Left ventricle myocardium superior (tissue), 1 donor: ENCODE data around the gene ZYX. TPM values are rescaled to one million over a fixed set of nuclear protein-coding genes. Genes with fewer than 3 reads are reported as not detected.
"Not testable (repeated sequence)": the region's sequence is repeated elsewhere in the genome, so short reads cannot be mapped to it uniquely, and the experiment has no call there.

ENCODE experiments used
- ATAC-seq: fragments of 200-7000 bp; cut with Tn5 transposase; one replicate; pipeline ENCODE4 v1.9.1; 2020; ENCODE audit warnings: mild to moderate bottlenecking, moderate library complexity
- DNase-seq: peaks from one replicate; pipeline ENCODE4 v3.0.0-alpha.2; 2020
- intact Hi-C: fragments of 100-400 bp; cut with micrococcal nuclease; formaldehyde crosslinking; loops from one replicate; pipeline ENCODE4 v1.11.0; 2022
- total RNA-seq: library from RNA; stranded (reverse); fragmentation: NEBNext Ultra II Directional; extraction: Animal tissue kit (Norgen Biotek cat#: 25700); gene quantifications from one replicate; pipeline ENCODE4 v1.2.1, GENCODE V29; 2021
- donor health status: DM: no; HTN: yes; CAD: no; lungs with severe emphysema.

ZYX gene
- total RNA-seq, 1 donor from 2014 or later = 73.9 TPM

- no peak for DNase-seq
- intact Hi-C loops = no loop called here
- ATAC-seq = no peak
Measured at GRCh38 chr7:143382126-143382790, 1.1 kb downstream of the ZYX start.

- intact Hi-C loops = no loop called here
- DNase-seq = peak; percentile 31
Measured at GRCh38 chr7:143382791-143383641, 1.9 kb downstream of the ZYX start.

GRCh38 chr7:143383642-143383957 lies 2.5 kb downstream of the ZYX start:
- no peak for ATAC-seq
- DNase-seq = no peak
- intact Hi-C loops = no loop called here

More at GRCh38 chr7:143382791-143383641, 1.9 kb downstream of the ZYX start:
- ATAC-seq = no peak

- intact Hi-C loops = no loop called here
- DNase-seq = no peak
- no peak for ATAC-seq
Measured at GRCh38 chr7:143384148-143384547, 3.0 kb downstream of the ZYX start.

GRCh38 chr7:143384661-143385631 lies 3.8 kb downstream of the ZYX start:
- ATAC-seq (no peak), DNase-seq (peak; percentile 34)
- intact Hi-C loops = no loop called here

- intact Hi-C loops = no loop called here
- ATAC-seq = peak; percentile 10
- DNase-seq = peak; percentile 44
Measured at GRCh38 chr7:143385891-143386781, 5.0 kb downstream of the ZYX start.

- intact Hi-C loops = no loop called here
- ATAC-seq (no peak), DNase-seq (peak; percentile 36)
Measured at GRCh38 chr7:143387156-143387975, 6.2 kb downstream of the ZYX start.

GRCh38 chr7:143388051-143388450 lies 6.9 kb downstream of the ZYX start:
- DNase-seq = no peak
- intact Hi-C loops = no loop called here
- no peak for ATAC-seq

- no peak for ATAC-seq
- DNase-seq = peak; percentile 38
- intact Hi-C loops = no loop called here
Measured at GRCh38 chr7:143388491-143389101, 7.5 kb downstream of the ZYX start.

GRCh38 chr7:143389316-143390103 lies 8.4 kb downstream of the ZYX start:
- no peak for ATAC-seq
- no peak for DNase-seq
- intact Hi-C loops = no loop called here

GRCh38 chr7:143390104-143390772 lies 9.1 kb downstream of the ZYX start:
- ATAC-seq (no peak), DNase-seq (no peak)
- intact Hi-C loops = no loop called here

- DNase-seq = peak; percentile 34
- no peak for ATAC-seq
- intact Hi-C loops = no loop called here
Measured at GRCh38 chr7:143390773-143391317, 9.7 kb downstream of the ZYX start.

GRCh38 chr7:143391462-143392404 lies 10.6 kb downstream of the ZYX start:
- intact Hi-C loops = no loop called here
- ATAC-seq (peak; percentile 76), DNase-seq (peak; percentile 80)

- ATAC-seq, intact Hi-C loops: not testable (repeated sequence)
- DNase-seq = peak; percentile 29
Measured at GRCh38 chr7:143392427-143392826, 11.3 kb downstream of the ZYX start.

- peak; percentile 31 for DNase-seq
- ATAC-seq = peak; percentile 5
- intact Hi-C loops = no loop called here
Measured at GRCh38 chr7:143392875-143393266, 11.7 kb downstream of the ZYX start.
